NT2/D1 (cell line): Measurements from ENCODE around the gene ATP1B1.

ENCODE experiments used
- SUZ12 ChIP-seq: IDR thresholded peaks from 2 replicates; pipeline ENCODE4 v1.6.1; 2011; ENCODE audit not compliant: insufficient read length, insufficient read depth; ENCODE audit errors: extremely low read depth
- YY1 ChIP-seq: IDR thresholded peaks from 2 replicates; pipeline ENCODE4 v1.6.1; 2011; ENCODE audit not compliant: insufficient read length, insufficient read depth
- ZNF274 ChIP-seq: IDR thresholded peaks from 2 replicates; pipeline ENCODE4 v1.6.1; 2011; ENCODE audit warnings: mild to moderate bottlenecking, low read depth, low read length

DNA sequence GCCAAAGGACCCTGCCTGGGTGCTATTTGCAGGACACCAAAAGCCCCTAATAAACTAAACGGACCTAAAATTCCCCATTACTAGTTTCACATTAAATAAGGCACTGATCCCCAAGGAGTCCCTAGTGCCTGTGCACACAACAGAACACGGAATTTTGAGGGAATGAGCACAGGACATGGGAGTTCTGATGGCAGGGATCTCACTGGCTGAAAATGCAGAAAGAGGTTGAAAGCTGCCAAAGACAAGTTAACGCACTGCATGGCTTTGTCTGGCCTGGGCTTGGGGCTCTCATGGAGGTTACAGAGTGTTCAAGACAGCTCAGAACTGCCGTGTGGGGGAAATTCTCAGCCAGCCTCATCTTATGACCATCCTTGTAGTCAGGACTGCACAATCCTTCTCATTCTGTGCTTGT lies 15.6 kb upstream of the ATP1B1 start:
- TF ChIP-seq YY1 (no peak), ZNF274 (no peak), SUZ12 (no peak)
